ENCODE measurements around the gene MDFIC. TPM values are rescaled to one million over a fixed set of nuclear protein-coding genes. Genes with fewer than 3 reads are reported as not detected.
"Not testable (repeated sequence)": the region's sequence is repeated elsewhere in the genome, so short reads cannot be mapped to it uniquely, and the experiment has no call there.

The MDFIC gene
- total RNA-seq, result 100 to 1,000 TPM in 1 of 4 donors, 10 to 100 TPM in 3; 46.7 to 176 (median 79.2) TPM

GRCh38 chr7:114922026-114922651, at the start of gene MDFIC:
Gene MDFIC, plus strand, starts transcription at chr7:114922094. Its CDS starts 940 bp downstream, at chr7:114923034.
- TF ChIP-seq CTCF (IDR thresholded peaks at IDR 0.05), result no peak
- ATAC-seq (ENCODE audit: low FRiP score) (peak; percentile 85), DNase-seq (ENCODE audit: low spot score) (no peak)

- no peak for TF ChIP-seq CTCF (IDR thresholded peaks at IDR 0.05)
- DNase-seq (ENCODE audit: low spot score), result no peak
- no peak for ATAC-seq (ENCODE audit: low FRiP score)
Observed at GRCh38 chr7:114874170-114874569, 47.7 kb upstream of the MDFIC start.

- no peak for ATAC-seq (ENCODE audit: low FRiP score)
- no peak for DNase-seq (ENCODE audit: low spot score)
- TF ChIP-seq CTCF (IDR thresholded peaks at IDR 0.05), result no peak
Observed at GRCh38 chr7:114875186-114875585, 46.7 kb upstream of the MDFIC start.

GRCh38 chr7:114879554-114879953, 42.3 kb upstream of the MDFIC start:
- ATAC-seq (ENCODE audit: low FRiP score), result no peak
- no peak for DNase-seq (ENCODE audit: low spot score)
- TF ChIP-seq CTCF (IDR thresholded peaks at IDR 0.05), result no peak

GRCh38 chr7:114885836-114886235, 36.1 kb upstream of the MDFIC start:
- DNase-seq (ENCODE audit: low spot score) (no peak), ATAC-seq (ENCODE audit: low FRiP score) (no peak)
- no peak for TF ChIP-seq CTCF (IDR thresholded peaks at IDR 0.05)

- DNase-seq (ENCODE audit: low spot score) (no peak), ATAC-seq (ENCODE audit: low FRiP score) (no peak)
- no peak for TF ChIP-seq CTCF (IDR thresholded peaks at IDR 0.05)
Observed at GRCh38 chr7:114886241-114886640, 35.7 kb upstream of the MDFIC start.

GRCh38 chr7:114889116-114889515, 32.8 kb upstream of the MDFIC start:
- not testable (repeated sequence) for DNase-seq (ENCODE audit: low spot score); ATAC-seq (ENCODE audit: low FRiP score)

Measured in omental fat pad (tissue), 4 donors.